Esophagus squamous epithelium (tissue), 4 donors: ENCODE measurements around the gene COPZ1.

ENCODE experiments used
- CTCF ChIP-seq, 6 experiments: fragments of 450-650 bp in 4 of 6; fragments of 200-600 bp in 2 of 6; sonication (generic) in 2 of 6; IDR thresholded peaks; one replicate each; pipeline ENCODE4 v1.5.1; 2016 to 2019; ENCODE audit warnings: antibody characterized with exemption in 6 of 6, mild to moderate bottlenecking in 4 of 6, moderate library complexity in 4 of 6
- POLR2A ChIP-seq, 4 donors: fragments of 450-650 bp; IDR thresholded peaks; one replicate each; pipeline ENCODE4 v1.6.1; 2017; ENCODE audit warnings: antibody characterized with exemption in 4 of 4, mild to moderate bottlenecking in 4 of 4, moderate library complexity in 3 of 4

DNA sequence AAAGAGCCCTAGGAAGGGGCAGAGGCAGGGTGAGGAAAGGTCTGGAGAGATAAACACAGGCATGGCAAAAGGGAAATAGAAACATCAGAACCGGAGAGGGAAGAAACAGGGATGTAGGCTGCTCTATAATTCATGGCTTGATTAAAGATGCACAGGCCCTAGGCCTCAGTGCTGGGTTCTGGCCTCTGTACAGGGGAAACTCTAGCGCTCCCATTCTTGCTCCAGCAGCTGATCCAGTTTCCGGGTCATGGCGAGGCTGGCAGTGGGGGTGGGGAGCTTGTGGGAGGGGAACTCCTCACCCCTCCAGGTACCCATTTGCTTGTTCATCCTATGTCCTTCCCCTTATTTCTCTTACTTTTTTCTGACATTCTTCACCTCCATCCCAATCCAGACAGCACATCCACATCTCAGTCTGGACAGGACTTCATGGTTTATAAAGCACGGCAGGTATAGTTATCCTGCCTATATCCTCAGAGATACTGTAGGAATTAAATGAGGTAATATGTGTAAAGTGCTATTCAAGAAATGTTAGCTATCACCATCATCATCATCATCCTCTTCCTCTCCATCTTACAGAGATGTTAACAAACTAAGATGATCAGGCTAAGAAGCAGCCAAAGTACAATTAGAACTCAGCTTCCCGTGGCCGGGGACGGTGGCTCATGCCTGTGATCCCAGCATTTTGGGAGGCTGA is 47.3 kb downstream of the COPZ1 start:
- no peak for TF ChIP-seq CTCF (IDR thresholded peaks at IDR 0.05)
- TF ChIP-seq POLR2A (IDR thresholded peaks at IDR 0.05), result no peak
